GM10266 (cell line): ENCODE measurements around the gene POLR3K.

Source experiments
- DNase-seq: peaks from one replicate; pipeline ENCODE4 v3.0.0; 2012; ENCODE audit errors: extremely low spot score
- TF ChIP-seq, protein P1 (sequence below): IDR thresholded peaks from 2 replicates; pipeline ENCODE4 v1.5.1; 2012; ENCODE audit warnings: mild to moderate bottlenecking, low read depth; ENCODE audit not compliant: control insufficient read depth, insufficient read depth; ENCODE audit errors: missing control alignments

POLR3K gene

DNA sequence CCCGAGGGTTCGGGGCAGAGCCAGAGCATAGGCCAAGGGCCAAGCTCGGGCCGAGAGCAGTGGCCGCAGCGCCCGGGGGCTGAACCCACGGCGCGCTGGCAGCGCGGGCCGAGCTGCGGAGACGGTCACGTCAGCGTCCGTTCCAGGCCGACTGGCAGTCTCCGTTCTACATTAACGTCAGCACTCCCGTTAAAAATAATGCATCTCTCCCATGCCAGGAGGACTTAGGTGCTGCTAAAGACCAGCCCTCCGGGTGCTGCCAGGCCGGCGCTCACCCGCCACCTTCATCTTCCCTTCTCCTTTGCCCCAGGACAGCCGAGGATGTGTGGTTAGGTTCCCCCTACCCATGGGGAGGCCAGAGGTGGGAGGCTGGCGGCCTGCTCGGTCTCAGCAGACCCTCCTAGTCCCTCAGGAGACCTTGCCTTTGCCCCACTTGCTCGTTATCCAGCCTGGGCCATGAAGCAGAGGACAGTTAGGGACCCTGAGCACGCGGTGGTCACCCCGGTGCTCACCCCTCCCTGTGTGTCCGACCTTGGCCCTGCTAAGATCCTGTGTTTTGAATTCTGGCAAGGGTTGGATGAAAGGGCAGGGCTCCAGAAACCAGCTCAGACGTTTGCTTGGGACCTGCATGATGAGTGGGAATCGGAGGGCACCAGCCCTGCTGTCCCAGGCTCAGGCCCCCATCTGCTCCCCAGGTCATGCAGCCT, 25.2 kb upstream of the POLR3K start:
- TF ChIP-seq, protein P1, sequence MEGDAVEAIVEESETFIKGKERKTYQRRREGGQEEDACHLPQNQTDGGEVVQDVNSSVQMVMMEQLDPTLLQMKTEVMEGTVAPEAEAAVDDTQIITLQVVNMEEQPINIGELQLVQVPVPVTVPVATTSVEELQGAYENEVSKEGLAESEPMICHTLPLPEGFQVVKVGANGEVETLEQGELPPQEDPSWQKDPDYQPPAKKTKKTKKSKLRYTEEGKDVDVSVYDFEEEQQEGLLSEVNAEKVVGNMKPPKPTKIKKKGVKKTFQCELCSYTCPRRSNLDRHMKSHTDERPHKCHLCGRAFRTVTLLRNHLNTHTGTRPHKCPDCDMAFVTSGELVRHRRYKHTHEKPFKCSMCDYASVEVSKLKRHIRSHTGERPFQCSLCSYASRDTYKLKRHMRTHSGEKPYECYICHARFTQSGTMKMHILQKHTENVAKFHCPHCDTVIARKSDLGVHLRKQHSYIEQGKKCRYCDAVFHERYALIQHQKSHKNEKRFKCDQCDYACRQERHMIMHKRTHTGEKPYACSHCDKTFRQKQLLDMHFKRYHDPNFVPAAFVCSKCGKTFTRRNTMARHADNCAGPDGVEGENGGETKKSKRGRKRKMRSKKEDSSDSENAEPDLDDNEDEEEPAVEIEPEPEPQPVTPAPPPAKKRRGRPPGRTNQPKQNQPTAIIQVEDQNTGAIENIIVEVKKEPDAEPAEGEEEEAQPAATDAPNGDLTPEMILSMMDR = no peak

DNA sequence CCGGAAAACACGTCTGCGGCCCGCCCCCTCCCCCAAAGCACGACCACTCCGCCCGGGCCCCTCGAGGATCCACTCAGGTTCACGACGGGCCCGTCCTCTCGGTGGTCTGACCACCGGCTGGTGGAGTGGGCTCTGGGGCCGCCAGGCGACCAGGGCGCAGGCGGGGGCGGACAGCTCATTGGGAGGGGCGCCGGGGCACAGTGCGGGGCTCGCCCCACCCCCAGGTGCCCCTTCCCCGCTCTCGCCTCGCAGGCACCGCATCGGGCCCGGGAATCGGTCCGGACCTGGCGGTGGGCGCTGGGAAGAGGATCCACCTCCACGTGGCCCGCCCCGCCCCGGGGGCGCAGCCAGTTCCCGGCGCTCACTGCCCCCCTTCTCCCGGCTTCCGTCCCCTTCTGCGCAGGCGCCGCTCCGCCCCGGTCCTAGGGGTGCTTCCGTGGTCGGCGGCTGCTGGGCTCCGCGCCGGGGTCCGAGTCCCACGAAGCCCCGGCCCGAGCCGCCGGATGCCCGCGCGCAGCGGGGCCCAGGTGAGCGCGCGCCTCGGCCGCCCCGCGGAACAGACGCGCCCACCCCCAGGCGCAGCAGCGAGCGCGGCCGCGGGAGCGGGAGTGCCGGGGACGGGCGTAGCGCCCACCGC, 24.5 kb upstream of the POLR3K start, which contains the start of gene MPG:
Gene MPG, plus strand, starts transcription at position 419 of the 637 bp plus-strand sequence. Its CDS starts 85 bp downstream, at position 504.
- DNase-seq = peak; percentile 99
- TF ChIP-seq, protein P1 = no peak

More for the DNA sequence above, 25.2 kb upstream of the POLR3K start:
- peak; percentile 72 for DNase-seq

DNA sequence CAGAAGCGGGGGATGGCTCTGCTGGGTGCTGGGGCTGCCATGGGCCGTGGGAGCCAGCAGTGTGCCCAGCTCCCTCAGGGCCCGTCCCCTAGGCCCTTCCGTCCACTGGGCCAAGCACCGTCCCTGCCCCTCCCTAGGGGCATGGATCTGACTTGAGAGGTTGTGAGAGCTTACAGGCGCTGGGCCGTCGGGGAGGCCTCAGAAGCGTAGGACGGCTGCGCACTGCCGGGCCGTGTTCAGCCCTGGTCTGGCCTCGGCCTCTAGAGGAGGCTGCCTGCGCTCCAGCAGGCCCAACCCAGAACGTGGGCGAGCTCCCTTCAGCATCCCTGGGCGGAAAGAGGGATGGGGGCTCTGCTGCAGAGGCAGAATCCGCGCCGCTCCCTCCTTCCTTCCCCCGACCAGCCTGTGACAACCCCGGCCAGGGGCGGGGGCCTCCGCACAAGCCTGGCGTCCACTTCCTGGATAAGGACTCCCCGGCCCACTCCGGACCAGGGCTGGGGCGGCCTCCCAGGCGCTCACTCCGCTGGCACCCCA, 23.9 kb upstream of the POLR3K start:
- TF ChIP-seq, protein P1 = no peak
- DNase-seq = peak; percentile 80

DNA sequence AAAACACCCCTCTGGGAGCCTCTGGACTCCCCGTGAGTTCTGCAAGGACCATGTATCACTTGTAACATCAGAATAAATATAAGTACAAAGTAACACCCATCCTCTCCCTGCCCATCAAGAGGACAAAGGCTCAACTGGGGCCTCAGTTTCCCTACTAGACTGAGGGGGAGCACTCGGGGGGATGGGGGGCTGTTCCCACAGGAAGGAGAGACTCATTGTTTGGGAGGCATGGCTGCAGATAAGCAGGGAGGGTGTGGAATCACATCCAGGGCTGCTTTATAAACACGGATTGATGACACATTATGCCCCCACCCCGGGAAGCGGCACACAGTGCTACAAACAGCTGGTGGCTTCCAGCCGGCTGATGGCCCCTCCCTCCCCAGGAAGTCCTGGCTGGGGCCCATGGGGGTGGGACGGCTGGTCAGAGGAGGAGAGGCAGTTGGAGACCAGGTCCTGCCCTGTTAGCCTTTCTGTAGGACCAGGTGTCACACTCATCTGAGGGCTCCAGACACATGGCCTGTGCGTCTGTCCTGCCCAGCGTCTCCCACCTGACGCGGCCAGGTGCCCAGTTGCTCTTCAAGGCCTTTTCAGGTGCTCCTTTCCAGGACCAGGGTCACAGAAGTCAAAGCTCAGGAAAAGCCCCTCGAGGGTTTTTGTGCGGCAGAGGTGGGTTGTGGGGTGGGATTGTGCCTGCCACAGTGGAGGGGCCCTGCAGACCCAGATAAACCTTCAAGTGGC, 23.3 kb upstream of the POLR3K start:
- TF ChIP-seq, protein P1 = no peak
- DNase-seq = peak; percentile 65

DNA sequence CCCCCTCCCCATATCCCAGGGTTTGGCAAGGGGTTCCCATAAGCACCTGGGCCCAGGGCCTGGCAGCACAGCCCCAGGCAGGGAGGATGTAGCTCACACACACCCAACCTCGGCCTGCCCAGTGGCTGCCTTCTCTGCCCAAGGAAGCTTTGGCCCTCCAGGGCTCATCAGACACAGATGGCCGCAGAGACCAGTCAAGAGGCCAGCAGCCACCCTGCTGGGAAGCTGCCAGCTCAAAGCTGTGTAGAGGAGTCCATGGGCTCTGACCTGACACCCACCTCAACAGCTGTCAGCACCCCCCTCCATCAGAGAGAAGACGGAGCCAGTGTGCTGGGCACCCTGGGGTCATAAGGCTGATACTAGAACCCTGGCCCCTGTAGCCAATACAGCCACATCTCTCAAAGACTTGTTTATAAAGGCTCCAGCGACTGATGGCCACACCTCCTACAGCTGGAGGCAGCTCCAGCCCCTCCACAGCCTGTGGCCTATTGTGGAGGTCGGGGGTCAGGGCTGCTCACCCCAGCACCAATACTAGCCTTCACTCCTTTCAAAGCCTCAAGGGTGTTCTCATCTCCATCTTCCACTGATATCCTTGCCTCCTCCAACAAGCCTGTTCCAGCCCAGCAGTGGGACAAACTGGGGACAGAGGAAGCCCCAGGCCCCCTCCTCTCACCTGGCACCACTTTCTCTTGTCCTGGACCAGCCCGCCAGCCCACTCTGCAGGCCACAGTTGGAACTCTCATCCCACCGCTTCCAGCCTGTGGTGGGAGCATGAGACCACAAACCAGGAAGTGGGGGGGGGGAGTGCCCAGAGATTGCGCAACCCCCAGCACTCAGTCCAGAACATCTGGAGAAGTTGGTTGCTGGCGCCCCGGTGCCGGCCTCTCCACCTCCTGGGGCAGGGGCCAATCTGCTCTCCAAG, 22.4 kb upstream of the POLR3K start:
- TF ChIP-seq, protein P1 = no peak
- no peak for DNase-seq

DNA sequence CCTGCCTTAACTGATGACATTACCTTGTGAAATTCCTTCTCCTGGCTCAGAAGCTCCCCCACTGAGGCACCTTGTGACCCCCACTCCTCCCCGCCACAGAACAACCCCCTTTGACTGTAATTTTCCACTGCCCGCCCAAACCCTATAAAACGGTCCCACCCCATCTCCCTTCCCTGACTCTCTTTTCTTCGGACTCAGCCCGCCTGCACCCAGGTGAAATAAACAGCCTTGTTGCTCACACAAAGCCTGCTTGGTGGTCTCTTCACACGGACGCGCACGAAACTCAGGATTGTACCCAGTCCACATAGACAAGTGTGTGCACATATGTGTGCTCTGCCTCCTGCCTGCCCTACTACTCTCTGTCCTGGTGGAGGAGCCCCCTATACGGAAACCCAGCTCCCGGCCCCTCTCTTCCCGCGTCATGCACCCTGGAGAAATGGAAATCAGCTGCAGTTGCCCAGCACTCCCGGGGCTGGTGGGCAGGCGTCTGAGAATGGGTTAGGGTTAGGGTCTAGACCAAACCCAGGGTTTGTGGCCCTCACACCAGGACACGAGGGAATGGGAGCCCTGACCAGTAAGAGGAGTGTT, 21.4 kb upstream of the POLR3K start:
- DNase-seq = no peak
- TF ChIP-seq, protein P1 = no peak
